Stimulated activated CD8-positive, alpha-beta memory T cell treated with anti-CD3 and anti-CD28 coated beads, Interleukin-12 subunit alpha, Interleukin-12 subunit beta, amount 100 ng/mL, for 24 hours (primary cell): ENCODE data around the gene TAB2.
"Not testable (repeated sequence)": the region's sequence is repeated elsewhere in the genome, so short reads cannot be mapped to it uniquely, and the experiment has no call there.

Source experiments
- DNase-seq: peaks from one replicate; pipeline ENCODE4 v3.0.0-alpha.2; 2020; ENCODE audit errors: extremely low read depth

TAB2 gene

DNA sequence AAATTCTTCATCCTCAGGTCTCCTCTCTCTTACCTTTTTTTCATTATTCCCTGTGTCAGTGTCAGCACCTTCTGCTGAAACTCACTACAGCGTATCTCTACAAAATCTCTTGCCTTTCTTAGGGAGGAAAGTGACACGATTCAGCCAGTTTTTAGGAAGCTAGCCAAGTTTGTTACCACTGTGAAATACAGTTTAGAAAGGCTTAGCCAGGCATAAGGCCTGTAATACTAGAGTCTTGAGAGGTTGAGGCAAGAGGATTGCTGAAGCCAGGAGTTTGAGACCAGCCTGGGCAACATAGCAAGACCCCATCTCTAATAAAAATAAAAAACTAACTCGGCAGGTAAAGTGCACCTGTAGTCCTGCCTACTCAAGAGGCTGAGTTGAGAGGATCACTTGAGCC, 16.7 kb downstream of the TAB2 start:
- no peak for DNase-seq

DNA sequence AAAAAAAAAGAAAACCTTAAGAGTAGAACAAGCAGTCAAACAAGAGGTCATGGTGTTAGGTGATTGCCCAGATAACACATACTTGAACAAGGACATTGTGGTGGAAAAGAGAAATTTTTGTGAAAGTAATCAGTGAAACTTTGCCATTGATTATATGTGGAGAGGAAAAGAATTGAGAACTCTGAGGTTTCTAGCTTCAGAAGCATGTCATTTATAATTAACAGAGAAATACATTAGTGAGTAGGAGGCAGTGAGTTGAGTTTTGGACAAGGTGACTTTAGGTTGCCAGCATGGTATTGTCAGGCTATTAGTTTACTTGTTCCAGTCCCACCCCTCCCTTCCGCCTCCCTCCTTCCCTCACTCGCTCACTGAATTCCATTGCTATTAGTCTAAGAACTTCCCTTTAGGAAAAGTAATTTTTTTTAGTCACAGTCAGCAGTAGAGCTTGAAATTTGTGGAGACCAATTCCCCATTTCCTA, 17.2 kb downstream of the TAB2 start:
- DNase-seq = no peak

DNA sequence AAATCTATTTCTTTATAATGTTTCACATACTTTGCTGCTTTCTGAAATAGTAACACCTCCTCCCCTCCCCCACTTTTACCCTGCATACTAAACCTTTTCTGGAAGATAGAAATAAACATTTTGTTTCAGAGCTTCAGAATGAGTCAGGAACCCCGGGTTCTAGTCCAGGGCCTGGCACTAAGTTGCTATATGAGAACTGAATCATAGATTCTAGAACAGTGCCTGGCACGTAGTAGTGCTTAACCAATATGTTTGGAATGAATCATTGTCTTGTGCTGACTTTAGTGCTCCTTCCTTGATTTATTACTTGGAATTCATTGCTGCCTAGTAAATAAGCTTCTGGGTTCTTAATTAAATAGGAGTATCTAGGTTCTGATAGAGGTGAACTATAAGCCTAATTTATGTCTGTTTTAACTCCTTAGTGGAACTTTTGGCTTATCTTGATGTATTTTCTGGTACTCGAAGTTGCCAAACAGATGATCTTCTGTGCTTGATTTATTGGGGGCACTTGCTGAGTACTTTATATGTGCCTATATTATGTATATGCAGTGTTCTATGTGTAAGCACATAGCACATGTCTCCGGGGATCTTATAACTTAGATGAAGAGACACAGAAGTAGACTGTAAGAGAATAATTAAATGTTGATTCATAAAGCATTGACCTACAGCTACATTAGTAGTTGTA, 18.6 kb downstream of the TAB2 start:
- DNase-seq = peak; percentile 25

DNA sequence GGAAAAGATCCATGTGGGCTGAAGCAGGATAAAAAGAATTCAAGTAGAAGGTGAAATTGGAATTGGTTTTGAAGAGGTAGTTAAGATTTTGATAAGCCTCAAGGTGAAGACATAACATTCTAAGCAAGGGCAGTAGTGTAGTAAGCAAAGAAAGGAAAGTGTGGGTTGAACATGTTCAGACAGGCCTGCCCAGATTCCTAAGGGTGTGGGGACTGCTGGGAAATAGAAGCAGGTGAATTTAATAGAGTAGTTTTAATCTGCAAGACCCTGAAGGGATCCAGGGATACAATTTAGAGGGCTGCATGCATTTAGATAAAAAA, 19.1 kb downstream of the TAB2 start:
- DNase-seq = no peak

DNA sequence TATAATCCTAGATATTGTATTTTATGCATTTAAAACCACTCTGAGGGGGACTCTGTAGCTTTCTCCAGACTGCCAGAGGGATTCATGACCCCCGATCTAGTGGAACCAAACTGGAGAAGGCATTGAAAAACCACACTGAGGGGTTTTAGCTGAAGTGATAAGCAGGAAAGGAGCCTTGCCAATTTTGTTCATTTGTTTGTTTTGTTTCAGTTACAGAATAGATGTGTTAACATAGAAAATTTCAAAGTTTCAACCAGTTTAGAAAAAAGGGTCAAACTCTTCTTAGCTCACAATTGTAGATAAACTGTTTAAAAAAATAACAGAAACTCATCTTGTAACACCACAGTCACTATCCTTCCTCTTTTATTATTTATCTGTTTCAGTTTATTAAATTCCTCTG, 19.8 kb downstream of the TAB2 start:
- no peak for DNase-seq

DNA sequence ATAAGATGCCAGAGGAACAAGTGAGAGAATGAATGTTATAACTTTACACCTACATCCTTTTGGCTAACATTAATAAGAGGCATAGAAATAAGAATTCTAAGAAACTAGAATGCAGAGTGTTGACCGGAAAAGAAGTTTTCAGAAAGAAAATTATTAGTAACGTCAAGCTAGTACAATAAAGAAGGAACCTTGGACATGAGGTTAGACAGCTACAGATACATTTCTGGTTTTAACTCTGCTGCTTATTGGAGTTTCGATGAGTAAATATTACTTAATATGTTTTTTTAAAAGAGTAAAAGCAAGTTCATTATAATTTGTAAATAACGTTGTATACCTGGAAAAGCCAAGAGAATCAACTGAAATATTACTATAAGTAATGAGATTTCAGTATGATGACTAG, 22.7 kb downstream of the TAB2 start:
- no peak for DNase-seq

DNA sequence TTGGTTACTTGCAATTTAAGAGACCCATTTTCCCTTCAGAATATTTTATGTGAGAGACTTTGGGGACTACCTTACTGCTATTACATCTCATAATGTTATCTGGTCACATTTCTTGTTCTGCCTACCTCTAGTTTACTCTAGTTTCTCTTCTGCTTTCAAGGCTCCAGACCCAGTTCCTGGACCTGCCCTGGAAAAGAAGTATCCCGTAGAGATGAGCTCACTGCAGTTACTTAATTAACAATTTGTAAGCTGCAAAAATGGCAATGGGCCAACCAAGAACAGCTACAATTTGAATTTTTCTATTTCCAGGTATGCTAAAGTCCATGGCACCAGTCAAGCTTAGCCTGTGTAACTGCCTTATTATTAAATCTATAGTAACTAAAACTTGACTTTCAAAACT, 25.0 kb downstream of the TAB2 start:
- no peak for DNase-seq

DNA sequence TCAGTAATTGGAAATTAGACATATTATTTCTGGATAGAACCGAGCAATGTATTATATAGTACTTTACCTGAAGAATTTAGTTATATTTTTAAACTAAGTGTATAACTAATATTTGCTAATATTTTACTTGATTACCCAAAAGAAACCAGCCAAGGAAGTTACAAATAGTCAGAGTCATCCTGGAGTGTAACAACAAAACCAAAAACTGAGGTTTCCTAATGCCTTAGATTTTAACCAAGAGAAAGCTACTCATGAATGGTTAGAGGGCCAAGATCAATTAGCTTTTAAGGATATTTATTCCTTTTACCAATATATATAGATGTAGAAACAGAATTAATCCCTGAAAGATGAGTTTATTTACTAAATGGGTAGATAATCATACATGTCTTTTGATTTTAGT, 26.0 kb downstream of the TAB2 start:
- no peak for DNase-seq

DNA sequence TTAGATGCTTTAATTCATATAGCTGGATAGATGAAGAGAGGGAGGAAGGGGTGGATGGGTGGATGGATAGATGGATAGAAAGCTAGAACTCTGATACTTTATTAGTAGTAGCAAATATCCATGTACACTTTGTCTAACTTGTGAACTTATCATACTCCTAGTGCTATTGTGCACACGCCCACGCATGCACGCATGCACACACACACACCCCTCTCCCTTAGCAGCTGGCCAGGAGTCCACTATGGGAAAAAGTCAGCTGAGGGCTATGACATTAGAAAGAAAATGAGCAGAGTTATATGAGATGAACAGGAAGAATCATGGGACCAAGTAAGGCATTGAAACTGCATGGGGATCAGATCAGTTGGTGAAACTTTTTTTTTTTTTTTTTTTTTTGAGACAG, 28.6 kb downstream of the TAB2 start:
- DNase-seq = no peak

DNA sequence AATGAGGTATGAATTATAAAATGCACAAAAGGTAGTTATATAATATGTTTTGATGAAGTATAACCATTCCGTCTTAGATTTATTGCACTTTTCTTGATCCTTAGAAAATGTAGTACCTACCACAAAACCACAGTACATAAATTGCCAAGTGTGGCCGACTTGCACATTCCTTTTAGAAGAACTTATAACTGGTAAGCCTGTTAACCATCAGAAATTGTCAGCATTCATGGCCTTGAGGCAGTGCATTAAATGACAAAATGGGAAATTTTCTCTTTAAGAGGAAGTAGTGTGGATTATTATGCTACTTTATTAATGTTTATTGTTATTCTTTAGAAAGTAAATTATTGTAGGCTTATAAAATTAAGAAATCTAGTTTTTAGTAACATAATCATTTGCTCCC, 29.6 kb downstream of the TAB2 start:
- DNase-seq = no peak

DNA sequence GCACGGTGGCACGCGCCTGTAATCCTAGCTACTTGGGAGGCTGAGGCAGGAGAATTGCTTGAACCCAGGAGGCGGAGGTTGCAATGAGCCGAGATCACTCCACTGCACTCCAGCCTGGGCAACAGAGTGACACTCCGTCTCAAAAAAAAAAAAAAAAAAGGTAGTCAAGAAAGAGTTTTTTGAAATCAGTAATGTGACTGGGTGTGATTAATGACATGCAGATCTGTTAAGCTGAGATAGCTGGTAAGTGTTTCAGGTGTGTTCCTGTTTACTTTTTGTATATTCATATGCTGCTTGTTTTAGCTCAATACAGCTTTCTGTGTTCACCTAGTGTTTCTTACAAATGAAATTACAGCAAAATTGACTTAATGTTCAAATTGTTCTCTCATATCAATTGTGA, 31.8 kb downstream of the TAB2 start:
- DNase-seq = not testable (repeated sequence)

DNA sequence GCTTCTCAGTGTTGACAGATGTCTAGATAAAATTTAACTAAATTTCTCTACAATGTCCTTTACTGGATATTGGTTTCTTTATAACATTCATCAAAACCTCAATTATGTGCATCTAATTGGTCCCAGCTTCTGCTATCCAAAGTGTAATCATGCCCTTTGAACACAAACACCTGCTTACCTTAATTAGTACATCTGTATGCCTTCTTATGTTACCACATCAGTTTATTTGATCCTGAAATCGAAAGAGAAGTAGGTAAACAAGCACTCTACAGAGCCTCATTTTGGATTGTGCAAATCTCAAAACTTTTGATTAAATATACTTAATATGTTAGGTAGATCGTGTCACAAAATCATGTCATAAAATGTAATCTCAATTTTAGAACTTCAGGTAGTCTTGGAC, 36.5 kb downstream of the TAB2 start:
- no peak for DNase-seq

DNA sequence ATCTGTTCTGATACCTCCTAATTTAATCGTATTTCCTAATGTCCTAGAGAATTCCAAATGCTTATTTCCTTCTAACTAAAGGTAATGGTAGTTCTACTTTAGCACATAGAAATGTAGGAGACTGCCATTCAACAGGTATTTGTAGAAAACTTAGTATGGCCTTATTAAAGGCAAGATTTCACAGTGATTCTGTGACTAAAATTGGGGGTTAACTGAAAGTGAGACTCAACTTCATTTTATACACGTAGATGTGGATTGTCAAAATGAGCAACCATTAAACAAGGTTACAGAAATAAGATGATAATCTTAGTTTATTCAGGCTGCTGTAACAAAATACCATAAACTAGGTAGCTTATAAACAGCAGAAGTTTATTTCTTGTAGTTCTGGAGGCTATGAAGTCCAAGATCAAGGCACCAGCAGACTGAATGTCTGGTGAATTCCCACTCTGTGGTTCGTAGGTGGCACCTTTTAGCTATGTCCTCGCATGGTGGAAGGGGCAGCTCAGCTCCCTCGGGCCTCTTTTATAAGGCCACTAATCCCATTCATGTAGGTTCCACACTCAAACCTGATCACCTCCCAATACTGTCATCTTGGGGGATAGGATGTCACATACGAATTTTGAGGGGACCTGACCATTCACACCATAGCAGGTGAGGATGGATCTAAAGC, 38.7 kb downstream of the TAB2 start:
- DNase-seq = no peak

DNA sequence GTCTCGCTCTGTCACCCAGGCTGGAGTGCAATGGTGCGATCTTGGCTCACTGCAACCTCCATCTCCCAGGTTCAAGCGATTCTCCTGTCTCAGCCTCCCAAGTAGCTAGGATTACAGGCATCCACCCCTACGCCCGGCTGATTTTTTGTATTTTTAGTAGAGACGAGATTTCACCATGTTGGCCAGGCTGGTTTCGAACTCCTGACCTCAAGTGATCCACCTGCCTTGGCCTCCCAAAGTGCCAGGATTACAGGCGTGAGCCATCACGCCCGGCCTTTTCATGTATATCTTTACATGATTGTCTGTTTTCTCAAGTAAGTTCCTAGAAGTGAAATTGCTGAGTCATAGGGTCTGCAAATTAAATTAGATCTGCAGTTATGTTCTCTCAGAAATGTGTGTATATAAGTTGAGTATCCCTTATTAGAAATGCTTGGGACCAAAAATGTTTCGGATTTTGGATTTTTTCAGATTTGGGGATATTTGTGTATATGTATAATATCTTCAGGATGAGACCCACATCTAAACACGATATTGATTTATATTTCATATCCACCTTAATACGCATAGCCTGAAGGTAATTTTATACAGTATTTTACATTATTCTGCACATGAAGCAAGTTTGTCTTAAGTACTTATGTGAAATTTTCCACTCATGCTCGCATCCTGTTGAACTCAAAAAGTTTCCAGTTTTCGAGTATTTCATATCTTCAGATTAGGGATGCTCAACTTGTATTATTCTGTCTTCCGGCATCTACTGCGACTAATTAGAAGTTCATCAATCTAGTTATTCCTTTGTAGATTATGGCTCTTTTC, 40.4 kb downstream of the TAB2 start:
- no peak for DNase-seq

DNA sequence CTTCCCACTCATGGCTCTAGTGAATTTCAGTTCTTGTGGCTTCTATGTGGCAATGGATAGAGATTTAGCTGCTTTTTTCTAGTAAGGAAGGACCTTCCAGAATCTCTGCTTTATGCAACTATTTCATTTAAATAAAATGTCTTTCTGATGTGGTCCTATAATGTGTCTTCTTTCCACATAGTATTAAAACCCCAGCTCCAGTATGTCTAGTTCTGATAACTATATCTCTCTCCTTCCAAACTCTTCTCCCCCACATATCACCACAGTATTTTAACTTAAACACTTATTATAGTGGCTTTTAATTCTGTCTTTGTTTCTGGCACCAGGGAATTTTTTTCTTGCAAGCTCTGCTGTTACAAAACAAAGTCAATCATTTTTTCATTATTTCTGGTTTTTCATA, 41.9 kb downstream of the TAB2 start:
- no peak for DNase-seq

DNA sequence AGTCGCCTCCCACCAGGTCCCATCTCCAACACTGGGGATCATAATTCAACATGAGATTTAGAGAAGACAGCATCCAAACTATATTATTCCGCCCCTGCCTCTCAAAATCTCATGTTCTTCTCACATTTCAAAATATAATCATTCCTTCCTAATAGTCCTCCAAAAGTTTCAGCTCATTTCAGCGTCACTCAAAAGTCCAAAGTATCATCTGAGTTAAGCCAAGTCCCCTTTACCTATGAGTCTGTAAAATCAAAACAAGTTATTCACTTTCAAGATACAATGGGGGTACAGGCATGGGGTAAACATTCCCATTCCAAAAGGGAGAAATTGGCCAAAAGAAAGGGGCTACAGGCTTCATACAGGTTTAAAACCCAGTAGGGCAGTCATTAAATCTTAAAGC, 43.0 kb downstream of the TAB2 start:
- DNase-seq = no peak

DNA sequence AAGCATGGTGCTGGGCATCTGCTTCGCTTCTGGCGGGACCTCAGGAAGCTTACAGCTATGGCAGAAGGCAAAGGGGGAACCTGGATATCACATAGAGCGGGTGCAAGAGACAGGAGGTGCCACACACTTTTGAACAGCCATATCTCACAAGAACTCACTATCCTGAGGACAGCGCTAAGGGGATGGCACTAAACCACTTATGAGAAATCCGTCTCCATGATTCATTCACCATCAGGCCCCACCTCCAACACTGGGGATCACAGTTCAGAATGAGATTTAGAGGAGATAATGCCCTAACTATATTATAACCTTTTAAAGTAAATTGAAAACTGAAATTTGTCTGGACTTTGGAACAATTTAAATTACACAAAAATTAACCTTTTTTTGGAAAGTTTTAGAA, 44.8 kb downstream of the TAB2 start:
- no peak for DNase-seq

DNA sequence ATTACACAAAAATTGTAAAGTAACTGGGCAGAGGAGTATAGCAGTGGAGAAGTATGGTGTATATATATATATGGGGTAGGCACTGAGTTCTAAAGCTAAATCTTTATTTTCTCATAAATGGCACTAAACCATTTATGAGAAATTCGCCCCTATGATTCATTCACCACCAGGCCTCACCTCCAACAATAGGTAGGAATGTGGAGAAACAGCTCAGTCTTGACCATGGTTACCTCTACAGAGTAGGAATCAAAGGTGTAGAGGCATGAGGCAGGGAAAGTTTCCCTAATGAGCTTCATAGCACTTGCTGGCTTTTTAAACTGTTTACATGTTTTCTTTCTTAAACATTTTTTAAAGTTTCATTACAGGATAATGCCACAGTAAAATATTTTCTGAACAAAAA, 45.6 kb downstream of the TAB2 start:
- no peak for DNase-seq

DNA sequence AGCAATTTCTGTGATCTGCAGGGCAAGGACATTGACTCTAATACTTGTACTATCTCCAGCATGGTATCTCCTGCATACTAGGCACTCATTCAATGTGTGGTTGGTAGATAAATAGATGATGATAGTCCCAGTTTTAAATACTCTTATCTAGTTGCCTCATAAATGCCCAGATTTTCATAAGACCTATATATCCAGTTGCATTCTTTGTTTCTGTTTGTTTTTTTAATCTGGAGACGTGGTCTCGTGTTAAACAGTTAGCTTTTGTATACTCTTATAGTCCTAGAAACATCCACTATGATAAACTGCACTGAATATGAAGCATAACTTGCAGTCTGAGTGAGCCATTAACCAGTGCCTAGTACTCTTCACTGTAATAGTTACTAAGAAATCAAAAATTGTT, 47.0 kb downstream of the TAB2 start:
- DNase-seq = no peak

DNA sequence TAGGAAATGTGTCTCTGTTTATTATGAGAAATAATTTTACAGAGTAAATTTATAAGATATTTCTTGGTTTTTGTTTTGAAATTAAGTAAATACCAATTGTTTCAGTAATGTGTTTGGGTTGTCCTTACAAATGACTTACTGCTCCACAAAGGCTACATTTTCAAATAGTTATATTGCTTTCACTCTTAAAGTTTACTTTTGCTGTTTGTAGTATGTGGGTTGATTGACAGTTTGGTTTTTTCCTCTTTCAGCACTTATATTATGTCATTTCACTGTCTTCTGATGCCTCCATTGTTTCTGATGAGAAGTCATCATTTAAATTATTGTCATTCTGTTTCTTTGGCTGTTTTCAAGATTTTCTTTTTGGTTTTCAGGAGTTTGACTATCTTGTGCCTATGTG, 47.7 kb downstream of the TAB2 start:
- DNase-seq = no peak

DNA sequence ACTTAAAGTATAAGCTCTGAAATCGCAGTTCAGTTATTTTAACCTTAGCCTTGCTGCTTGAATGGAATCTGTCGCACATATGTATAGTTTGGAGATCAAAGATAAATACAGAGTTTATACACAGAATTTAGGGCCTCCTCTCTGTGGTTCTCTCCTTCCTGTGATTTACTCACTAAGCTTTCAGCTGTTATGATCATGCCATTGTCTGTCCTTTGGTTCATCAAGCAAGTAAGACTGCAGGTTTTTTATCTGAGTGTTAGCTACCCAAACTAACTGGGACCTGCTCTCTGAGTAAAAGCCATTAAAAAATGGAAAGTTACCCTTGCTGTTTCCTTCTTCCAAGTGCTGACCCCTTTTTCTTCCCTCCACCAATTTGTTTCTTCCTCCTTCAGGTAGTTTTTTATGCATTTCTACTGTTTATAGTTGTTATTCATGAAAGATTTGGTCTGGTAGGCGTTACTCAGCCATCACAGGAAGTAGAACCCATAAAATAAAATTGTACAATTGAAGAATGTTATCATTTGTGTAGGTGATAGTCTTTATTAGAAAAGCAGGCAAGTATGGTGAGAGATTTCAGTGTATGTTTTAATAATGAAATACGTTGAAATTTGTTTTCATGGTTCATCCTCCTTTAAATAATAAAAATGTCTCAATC, 48.9 kb downstream of the TAB2 start:
- DNase-seq = no peak

DNA sequence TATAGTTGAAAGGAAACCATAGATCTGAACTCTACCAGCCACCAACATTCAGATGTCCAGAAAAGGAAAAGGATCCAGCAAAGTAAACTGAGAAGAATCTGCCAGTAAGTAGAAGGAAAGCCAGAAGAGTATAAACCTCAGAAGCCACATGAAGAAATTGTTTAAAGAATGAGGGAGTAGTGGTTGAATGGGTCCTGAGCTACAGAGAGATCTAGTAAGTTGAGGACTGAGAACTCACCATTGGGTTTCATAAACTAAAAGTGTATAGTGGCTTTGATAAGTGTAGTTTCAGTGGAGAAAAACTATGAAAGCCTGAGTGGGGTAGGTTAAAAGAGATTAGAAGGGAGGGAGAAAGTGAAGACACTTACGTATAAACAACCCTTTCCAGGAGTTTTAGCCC, 50.6 kb downstream of the TAB2 start:
- DNase-seq = no peak

DNA sequence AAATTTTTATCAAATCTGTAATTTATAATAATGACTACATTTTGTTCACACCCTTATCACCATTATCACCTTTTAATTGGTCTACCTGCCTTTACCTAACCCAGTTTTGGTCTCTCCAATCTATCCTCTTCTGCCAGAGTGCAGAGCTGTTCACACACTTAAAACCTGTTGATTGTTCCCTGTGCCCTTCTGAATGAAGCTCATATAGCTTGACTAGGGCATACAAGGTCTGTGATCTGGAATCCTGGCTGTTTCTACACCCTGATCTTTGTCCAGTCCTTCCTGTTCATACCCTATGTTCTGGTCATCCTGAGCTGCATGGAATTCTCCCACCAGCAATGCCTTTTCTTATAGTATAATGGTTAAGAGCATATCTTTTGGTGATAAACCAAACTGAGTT, 53.6 kb downstream of the TAB2 start:
- DNase-seq = no peak
